Measurements from ENCODE around the gene ADARB1.

DNA sequence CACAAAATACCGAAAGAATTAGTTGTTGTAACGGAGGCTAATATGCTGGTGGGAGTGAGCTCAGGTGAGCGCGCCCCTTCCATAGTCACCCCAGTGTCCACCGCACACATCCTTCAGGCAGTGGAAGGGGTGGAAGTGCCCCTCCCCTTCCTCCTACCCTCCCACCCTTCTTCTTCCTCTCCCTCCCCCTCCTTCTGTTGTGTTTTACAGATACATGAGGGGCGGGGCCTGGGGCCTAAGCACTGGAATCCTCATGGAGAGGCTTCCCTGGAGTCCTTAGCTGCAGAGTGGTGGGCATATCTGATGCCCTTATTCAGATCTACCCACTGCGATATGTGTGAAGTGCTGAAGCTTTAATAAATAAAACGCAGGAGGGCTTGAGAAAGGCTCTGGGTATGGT lies 10.3 kb upstream of the ADARB1 start:
- TF ChIP-seq, protein P1, sequence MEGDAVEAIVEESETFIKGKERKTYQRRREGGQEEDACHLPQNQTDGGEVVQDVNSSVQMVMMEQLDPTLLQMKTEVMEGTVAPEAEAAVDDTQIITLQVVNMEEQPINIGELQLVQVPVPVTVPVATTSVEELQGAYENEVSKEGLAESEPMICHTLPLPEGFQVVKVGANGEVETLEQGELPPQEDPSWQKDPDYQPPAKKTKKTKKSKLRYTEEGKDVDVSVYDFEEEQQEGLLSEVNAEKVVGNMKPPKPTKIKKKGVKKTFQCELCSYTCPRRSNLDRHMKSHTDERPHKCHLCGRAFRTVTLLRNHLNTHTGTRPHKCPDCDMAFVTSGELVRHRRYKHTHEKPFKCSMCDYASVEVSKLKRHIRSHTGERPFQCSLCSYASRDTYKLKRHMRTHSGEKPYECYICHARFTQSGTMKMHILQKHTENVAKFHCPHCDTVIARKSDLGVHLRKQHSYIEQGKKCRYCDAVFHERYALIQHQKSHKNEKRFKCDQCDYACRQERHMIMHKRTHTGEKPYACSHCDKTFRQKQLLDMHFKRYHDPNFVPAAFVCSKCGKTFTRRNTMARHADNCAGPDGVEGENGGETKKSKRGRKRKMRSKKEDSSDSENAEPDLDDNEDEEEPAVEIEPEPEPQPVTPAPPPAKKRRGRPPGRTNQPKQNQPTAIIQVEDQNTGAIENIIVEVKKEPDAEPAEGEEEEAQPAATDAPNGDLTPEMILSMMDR (IDR thresholded peaks at IDR 0.05), result no peak
- TF ChIP-seq POLR2A (IDR thresholded peaks at IDR 0.05), result no peak
